ENCODE measurements around the gene GALNT2.

The GALNT2 gene

GRCh38 chr1:230287674-230288315 is 220.8 kb downstream of the GALNT2 start:
- Histone ChIP-seq H3K9ac (ENCODE audit: low read depth, low read length, poor library complexity, severe bottlenecking) (no peak overlapping the region), H3F3A (ENCODE audit: low read depth) (no peaks in the 10 kb centered on the region), H3K79me2 (ENCODE audit: insufficient read depth, low read length) (peaks cover 17% of the 10 kb centered on the region; the same call in 1 of the 2 replicates), H3K4me3 (ENCODE audit: low read length, poor library complexity, severe bottlenecking) (no peak overlapping the region), H3K9me2 (replicated peaks; ENCODE audit: low read depth, low read length) (no peaks in the 10 kb centered on the region), H3K9me3 (ENCODE audit: insufficient read depth, low read depth, low read length) (no peaks in the 10 kb centered on the region), H2AFZ (ENCODE audit: low read length) (no peak overlapping the region), H3K4me2 (ENCODE audit: low read depth, low read length, poor library complexity, severe bottlenecking) (no peak overlapping the region), H3K36me3 (ENCODE audit: insufficient read depth, low read length) (peaks cover 9% of the 10 kb centered on the region; the same call in 1 of the 2 replicates), H3K27me3 (ENCODE audit: insufficient read depth, low read length, poor library complexity, severe bottlenecking) (no peaks in the 10 kb centered on the region), H3K4me1 (ENCODE audit: insufficient read depth, low read length, poor library complexity, severe bottlenecking) (peaks cover 44% of the 10 kb centered on the region), H4K20me1 (ENCODE audit: insufficient read depth, low read length, poor library complexity, severe bottlenecking) (no peaks in the 10 kb centered on the region)
- no peak for TF ChIP-seq CTCF (conservative IDR thresholded peaks at IDR 0.05; ENCODE audit: low read length)
- no peak for TF ChIP-seq EZH2phosphoT487 (IDR thresholded peaks at IDR 0.05; ENCODE audit: borderline replicate concordance)

- no peaks in the 10 kb centered on the region for H3K9me3 ChIP-seq (ENCODE audit: insufficient read depth, low read depth, low read length)
- H4K20me1 ChIP-seq (ENCODE audit: insufficient read depth, low read length, poor library complexity, severe bottlenecking): no peaks in the 10 kb centered on the region
- TF ChIP-seq CTCF (conservative IDR thresholded peaks at IDR 0.05; ENCODE audit: low read length) (no peak), EZH2phosphoT487 (IDR thresholded peaks at IDR 0.05; ENCODE audit: borderline replicate concordance) (no peak)
- H3K36me3 ChIP-seq (ENCODE audit: insufficient read depth, low read length): peaks cover 9% of the 10 kb centered on the region; the same call in 1 of the 2 replicates
- H3K9ac ChIP-seq (ENCODE audit: low read depth, low read length, poor library complexity, severe bottlenecking): no peak overlapping the region
- no peak overlapping the region for H3K4me2 ChIP-seq (ENCODE audit: low read depth, low read length, poor library complexity, severe bottlenecking)
- no peaks in the 10 kb centered on the region for H3K27me3 ChIP-seq (ENCODE audit: insufficient read depth, low read length, poor library complexity, severe bottlenecking)
- no peak overlapping the region for H3K4me3 ChIP-seq (ENCODE audit: low read length, poor library complexity, severe bottlenecking)
- peaks cover 12% of the 10 kb centered on the region; the same call in 1 of the 2 replicates for H3K79me2 ChIP-seq (ENCODE audit: insufficient read depth, low read length)
- no peak overlapping the region for H2AFZ ChIP-seq (ENCODE audit: low read length)
- peaks cover 35% of the 10 kb centered on the region for H3K4me1 ChIP-seq (ENCODE audit: insufficient read depth, low read length, poor library complexity, severe bottlenecking)
- H3F3A ChIP-seq (ENCODE audit: low read depth): no peaks in the 10 kb centered on the region
- no peaks in the 10 kb centered on the region for H3K9me2 ChIP-seq (replicated peaks; ENCODE audit: low read depth, low read length)
Measured at GRCh38 chr1:230288641-230289349, 221.8 kb downstream of the GALNT2 start.

- no peaks in the 10 kb centered on the region for H3F3A ChIP-seq (ENCODE audit: low read depth)
- H3K4me3 ChIP-seq (ENCODE audit: low read length, poor library complexity, severe bottlenecking): no peak overlapping the region
- peaks cover 7% of the 10 kb centered on the region; the same call in 1 of the 2 replicates for H3K36me3 ChIP-seq (ENCODE audit: insufficient read depth, low read length)
- H3K9ac ChIP-seq (ENCODE audit: low read depth, low read length, poor library complexity, severe bottlenecking): no peak overlapping the region
- peaks cover 7% of the 10 kb centered on the region; the same call in 1 of the 2 replicates for H3K79me2 ChIP-seq (ENCODE audit: insufficient read depth, low read length)
- no peaks in the 10 kb centered on the region for H3K9me2 ChIP-seq (replicated peaks; ENCODE audit: low read depth, low read length)
- no peak for TF ChIP-seq EZH2phosphoT487 (IDR thresholded peaks at IDR 0.05; ENCODE audit: borderline replicate concordance)
- TF ChIP-seq CTCF (conservative IDR thresholded peaks at IDR 0.05; ENCODE audit: low read length): no peak
- H4K20me1 ChIP-seq (ENCODE audit: insufficient read depth, low read length, poor library complexity, severe bottlenecking): no peaks in the 10 kb centered on the region
- H3K4me2 ChIP-seq (ENCODE audit: low read depth, low read length, poor library complexity, severe bottlenecking): no peak overlapping the region
- no peaks in the 10 kb centered on the region for H3K9me3 ChIP-seq (ENCODE audit: insufficient read depth, low read depth, low read length)
- H3K27me3 ChIP-seq (ENCODE audit: insufficient read depth, low read length, poor library complexity, severe bottlenecking): no peaks in the 10 kb centered on the region
- peaks cover 30% of the 10 kb centered on the region for H3K4me1 ChIP-seq (ENCODE audit: insufficient read depth, low read length, poor library complexity, severe bottlenecking)
- H2AFZ ChIP-seq (ENCODE audit: low read length): no peak overlapping the region
Measured at GRCh38 chr1:230289350-230289644, 222.3 kb downstream of the GALNT2 start.
